Measurements from ENCODE around the gene AMT.

The AMT gene

DNA sequence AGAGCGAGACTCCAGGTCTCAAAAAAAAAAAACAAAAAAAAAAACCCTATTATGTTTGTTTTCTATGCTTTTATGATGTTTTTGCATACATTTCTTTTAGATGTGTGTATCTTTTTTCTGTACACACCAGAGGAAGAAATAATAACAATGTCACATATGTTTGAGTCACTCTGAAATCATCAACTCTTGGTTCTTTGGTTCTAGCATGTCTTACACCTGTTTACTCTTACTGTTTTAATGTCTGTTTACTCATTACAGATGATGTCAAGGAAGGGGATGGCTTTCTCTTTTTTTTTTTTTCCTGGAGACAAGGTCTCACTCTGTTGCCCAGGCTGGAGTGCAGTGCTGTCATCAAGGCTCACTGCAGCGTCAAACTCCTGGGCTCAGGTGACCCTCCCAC lies 34.6 kb downstream of the AMT start:
- DNase-seq, result no peak

DNA sequence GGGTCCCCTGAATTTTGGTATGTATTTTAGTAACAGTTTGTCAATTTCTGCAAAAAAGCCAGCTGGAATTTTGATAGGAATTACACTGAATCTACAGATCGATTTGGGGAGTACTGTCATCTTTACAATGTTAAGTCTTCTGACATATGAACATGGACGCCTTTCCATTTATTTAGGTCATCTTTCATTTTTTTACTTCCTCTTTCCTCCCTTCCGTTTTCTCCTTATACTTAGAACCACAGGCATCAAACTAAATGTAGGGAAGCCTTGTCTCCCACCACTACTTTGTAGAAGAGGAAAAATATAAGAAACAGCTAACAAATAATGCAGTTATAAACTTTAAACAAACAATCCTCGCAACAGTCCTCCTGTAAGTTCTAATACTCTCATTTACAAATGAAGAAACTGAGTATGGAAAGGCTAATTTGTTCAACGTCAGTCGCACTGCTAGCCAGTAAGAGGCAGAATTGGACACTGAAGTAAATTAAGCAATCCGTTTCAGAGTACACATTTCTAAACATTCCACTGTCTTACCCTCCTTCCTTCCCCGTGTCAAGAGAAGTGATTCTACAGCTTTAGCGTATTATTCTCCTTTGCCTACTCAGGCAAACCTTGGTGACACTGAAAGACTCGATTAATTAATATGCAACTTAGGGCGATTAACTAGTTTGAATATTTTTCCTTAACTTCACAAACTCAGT lies 36.1 kb downstream of the AMT start:
- no peak for DNase-seq

- DNase-seq, result no peak
Measured at GRCh38 chr3:49385617-49386016, 36.7 kb downstream of the AMT start.

- no peak for DNase-seq
Measured at GRCh38 chr3:49383387-49383786, 38.9 kb downstream of the AMT start.

DNA sequence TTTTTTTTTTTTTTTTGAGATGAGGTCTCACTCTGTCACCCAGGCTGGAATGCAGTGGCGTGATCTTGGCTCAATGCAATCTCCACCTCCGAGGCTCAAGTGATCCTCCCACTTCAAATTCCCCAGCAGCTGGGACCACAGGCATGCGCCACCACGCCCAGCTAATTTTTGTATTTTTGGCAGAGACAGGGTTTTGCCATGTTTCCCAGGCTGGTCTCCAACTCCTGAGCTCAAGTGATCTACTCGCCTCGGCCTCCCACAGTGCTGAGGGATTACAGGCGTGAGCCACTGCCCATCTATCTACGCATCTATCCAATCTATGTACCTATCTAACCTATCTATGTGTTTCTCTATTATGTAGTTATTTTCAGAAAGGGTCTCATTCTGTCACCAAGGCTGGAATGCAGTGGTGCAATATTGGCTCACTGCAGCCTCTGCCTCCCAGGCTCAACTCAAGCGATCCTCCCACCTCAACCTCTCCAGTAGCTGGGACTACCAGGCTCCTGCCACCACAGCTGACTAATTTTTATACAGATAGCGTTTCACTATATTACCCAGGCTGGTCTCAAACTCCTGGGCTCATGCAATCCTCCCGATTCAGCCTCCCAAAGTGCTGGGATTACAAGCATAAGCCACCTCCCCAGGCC lies 43.9 kb downstream of the AMT start:
- DNase-seq, result no peak

DNA sequence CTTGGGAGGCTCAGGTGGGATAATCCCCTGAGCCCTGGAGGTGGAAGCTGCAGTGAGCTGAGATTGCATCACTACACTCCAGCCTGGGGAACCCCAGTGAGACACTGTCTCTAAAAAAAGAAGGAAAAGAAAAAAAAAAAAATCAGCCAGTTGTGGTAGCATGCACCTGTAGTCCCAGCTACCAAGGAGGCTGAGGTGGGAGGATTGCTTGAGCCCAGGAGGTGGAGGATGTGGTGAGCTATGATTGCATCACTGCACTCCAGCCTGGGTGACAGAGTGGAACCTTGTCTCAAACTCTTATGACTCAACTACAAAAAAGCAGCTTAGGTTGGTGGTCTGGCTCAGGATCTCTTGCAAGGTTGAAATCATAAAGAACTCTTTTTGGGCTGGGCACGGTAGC lies 44.8 kb downstream of the AMT start:
- DNase-seq, result no peak

GRCh38 chr3:49371946-49372345 lies 50.3 kb downstream of the AMT start:
- DNase-seq, result no peak

DNA sequence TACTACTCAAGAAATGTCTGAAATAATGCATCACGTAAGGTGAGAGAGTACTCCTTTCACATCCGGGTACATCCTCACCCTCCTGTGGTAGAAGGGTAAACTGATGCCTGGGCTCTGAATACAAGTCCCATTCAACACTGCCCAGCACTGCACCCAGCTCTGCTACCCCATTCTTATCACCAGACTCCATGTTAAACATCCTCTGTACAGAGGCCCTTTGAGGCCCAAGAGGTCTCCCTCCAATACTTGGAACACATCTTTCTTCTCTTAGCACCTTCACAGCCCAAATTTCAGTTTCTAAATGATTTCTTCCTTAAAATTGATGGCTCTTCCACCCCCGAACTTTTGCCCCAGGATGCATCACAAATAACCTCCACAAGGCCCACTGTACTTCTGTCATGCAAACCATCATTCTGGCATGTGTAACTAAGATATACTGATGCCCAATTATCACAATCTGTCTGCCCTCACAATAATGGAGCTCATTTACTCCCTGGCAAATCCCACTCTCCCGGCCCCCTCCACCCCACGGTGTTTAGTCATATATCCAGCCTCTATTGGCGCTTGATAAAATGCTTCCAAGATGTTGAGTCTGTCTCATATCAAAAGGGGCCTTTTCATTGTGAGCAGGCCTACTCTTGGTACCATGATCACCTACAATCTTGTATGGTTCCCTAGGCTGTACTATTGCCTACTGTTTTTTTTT lies 51.5 kb downstream of the AMT start:
- no peak for DNase-seq
